NCI-H1417 (cell line): ENCODE data around the gene ITGA4.
"Not testable (repeated sequence)": the region's sequence is repeated elsewhere in the genome, so short reads cannot be mapped to it uniquely, and the experiment has no call there.

ENCODE experiments used
- DNase-seq, 3 experiments: peaks; one replicate each; lab custom pipeline; 2025; lab: John Stamatoyannopoulos, UW

The ITGA4 gene

DNA sequence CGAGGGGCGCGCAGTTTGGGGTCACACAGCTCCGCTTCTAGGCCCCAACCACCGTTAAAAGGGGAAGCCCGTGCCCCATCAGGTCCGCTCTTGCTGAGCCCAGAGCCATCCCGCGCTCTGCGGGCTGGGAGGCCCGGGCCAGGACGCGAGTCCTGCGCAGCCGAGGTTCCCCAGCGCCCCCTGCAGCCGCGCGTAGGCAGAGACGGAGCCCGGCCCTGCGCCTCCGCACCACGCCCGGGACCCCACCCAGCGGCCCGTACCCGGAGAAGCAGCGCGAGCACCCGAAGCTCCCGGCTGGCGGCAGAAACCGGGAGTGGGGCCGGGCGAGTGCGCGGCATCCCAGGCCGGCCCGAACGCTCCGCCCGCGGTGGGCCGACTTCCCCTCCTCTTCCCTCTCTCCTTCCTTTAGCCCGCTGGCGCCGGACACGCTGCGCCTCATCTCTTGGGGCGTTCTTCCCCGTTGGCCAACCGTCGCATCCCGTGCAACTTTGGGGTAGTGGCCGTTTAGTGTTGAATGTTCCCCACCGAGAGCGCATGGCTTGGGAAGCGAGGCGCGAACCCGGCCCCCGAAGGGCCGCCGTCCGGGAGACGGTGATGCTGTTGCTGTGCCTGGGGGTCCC lies at the start of gene ITGA4:
Gene ITGA4, plus strand, starts transcription at position 266 of the 620 bp plus-strand sequence. Its CDS starts 269 bp downstream, at position 535.
- no peak for DNase-seq

- no peak for DNase-seq
Measured at GRCh38 chr2:181408861-181409260, 48.3 kb upstream of the ITGA4 start.

DNA sequence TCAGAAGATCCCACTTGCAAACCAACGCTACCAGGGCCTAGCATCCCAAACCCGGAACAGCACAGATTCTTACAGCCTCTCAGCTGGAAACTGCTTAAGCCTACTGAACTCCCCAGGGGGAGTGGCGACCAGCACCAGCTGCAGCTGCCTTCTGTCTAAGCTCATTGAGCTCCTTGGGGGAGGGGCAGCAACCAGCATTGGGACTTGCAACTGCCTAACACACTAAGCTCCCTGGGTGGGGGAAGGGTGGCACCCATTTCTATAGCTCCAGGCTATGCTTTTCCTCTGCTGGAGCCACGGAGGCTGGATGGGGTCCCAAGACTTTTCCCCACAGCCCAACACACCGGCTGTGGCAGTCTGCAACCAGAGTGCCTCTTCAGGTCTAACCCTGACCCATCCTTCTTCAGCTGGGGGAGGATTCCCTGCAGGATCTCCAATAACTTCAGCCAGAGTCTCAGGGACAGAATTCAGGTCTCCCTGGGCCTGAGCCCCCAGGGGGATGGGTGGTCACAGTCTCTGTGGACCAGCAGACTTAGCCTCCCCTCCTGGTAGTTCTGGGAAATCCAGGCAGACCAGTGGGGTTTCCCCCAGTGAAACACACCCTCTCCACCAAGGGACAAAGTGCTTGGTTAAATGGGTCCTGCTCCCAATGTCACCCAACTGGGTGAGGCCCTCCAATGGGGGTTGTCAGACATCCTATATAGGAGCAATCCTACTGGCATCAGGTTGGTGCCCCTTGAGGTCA lies 45.9 kb upstream of the ITGA4 start:
- peak; percentile 63 to 93 (median 81) for DNase-seq

DNA sequence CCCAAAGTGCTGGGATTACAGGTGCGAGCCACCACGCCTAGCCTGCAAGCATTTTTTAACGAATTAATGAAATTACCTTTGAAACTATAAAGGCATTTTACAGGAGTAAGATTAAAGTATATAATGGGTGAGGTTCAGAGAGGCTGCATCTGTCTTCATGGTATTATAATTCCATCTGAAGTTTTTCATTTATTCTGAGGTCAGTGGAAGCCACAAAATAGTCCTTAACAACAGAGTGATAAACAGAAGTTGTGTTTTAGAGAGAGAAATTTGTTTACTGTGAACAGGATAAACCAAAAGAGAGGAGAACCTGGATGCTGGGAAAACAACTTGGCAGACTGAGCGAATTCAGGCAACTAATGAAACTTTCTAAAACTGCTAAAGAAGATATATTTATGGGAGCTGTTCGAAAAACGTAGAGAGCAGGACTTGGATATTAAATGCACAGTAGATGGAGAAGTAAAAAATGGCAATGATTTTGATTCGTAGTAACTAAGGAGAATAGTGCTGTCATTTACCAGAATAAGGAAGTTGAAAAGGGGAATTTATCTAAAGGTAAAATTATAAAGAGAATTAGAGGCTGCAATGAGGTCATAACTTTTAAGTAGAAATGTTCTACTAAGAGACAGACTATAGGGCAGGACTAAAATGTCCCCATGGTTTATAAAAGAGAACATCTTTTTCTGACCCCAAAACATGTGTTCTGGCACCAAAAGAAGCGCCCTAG lies 37.9 kb upstream of the ITGA4 start:
- no peak for DNase-seq

- DNase-seq, result no peak
Measured at GRCh38 chr2:181420259-181421130, 36.7 kb upstream of the ITGA4 start.

GRCh38 chr2:181421131-181421458 lies 36.1 kb upstream of the ITGA4 start:
- DNase-seq, result no peak

GRCh38 chr2:181421464-181421863 lies 35.7 kb upstream of the ITGA4 start:
- DNase-seq, result no peak

DNA sequence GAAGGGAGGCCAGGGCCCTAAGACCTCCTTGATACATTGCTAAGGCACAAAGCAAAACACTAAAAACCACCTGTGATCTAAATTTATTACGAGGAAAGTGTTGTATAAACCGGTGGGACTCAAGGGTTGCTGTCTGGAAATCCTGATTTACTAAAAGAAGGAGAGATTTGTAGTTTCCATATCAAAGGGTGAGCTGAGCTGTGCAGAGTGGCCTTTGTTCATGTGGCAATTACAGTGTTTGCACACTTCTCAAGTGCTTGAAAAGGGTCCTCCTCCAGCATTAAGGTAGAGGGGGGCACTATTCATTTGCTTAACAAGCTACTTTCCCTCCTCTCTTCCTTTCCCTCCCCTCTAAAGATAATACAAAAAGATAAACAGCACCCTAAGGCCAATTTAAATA lies 30.5 kb upstream of the ITGA4 start:
- peak; percentile 66 to 97 (median 83) for DNase-seq

- DNase-seq, result no peak
Measured at GRCh38 chr2:181430406-181431118, 26.6 kb upstream of the ITGA4 start.

- DNase-seq, result no peak
Measured at GRCh38 chr2:181431674-181432073, 25.5 kb upstream of the ITGA4 start.

DNA sequence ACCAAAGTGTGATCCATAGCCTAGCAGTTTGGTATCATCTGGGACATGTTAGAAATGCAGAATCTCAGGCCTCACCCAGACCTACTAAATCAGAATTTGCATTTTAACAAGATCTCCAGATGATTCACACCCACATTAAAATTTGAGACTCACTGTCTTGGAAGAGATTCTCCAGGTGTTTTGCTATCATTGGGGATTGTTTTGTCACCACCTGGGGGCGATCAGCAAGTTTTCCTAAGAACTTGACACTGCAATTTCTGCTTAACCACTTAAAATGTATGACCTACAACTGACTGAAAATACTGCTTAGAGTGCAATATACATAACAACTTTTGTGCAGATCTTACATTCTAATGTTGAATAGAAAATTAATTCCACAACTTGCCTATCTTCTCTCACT lies 18.9 kb upstream of the ITGA4 start:
- no peak for DNase-seq

GRCh38 chr2:181440344-181440743 lies 16.8 kb upstream of the ITGA4 start:
- DNase-seq, result no peak

- no peak for DNase-seq
Measured at GRCh38 chr2:181440919-181441318, 16.3 kb upstream of the ITGA4 start.

DNA sequence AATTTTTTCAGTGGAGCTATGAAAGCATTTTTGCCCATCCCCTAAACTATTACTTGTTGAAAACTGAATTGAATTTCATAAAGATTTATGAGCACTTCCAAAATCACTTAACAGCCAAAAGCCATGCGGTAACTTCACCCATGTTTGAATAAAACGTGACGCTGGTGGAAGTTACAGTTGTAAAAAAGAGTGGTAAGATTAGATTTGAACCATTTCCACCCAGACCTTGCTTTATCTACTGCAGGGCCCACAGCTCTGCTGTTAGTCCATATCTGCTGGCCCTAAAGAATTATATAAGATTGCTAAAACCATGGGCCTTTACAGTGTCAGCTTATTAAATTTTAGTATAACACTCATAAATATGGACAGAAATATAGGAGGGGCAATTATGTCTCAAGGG lies 15.5 kb upstream of the ITGA4 start:
- no peak for DNase-seq

GRCh38 chr2:181444654-181445053 lies 12.5 kb upstream of the ITGA4 start:
- DNase-seq, result no peak

DNA sequence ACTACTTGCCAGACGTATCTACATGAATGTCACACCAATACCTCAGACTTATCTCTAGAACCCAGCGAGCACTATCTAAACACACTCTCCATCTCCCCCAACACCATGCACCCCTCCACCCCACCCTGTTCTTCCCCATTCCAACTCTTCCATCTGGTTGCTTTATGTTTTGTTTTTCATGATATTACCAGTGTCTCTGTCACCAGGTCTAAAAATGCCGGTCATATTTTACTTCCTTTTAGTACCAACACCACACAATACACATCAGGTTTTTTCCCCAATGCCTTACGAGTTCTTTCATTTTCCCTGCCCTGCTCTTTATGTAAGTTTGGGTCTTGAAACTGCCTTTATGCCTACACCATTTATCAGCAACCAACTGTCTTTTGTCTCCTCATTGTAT lies 10.2 kb upstream of the ITGA4 start:
- DNase-seq, result no peak

- DNase-seq, result not testable (repeated sequence)
Measured at GRCh38 chr2:181449278-181449677, 7.9 kb upstream of the ITGA4 start.

DNA sequence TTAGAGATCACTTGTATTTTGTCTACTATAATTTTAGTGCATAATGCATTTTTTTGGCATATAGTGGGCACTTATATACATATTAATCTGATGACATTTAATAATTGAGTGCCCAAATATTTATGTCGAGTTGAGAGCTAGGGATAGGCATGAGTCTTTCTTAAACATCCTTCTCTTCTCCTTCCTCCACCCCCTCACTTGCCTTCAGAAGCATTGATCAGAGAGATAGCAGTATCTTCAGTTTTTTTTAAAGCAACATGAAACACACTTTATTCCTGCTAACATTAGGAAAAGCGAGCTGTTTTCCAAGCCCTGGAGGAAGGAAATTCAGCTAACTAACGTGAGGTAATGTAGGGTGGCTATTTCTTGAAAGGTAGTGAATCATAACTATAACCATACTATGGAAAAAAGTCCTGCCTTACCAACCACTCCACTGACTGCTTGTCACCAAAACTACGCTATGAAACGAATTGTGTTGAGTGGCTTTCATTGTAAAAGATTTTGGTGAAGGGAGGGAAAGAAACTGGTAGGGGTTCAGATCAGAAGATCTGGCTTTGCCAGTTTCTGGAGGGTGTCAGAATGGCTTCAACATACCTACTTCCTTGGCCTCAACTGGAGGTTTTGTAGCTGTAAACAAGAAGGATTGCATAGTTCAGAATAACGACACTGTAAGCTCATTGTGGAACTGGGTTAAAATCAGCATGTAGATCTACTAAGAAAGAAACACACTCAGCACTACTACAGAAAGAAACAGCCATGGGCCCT lies 2.3 kb upstream of the ITGA4 start:
- DNase-seq, result no peak

DNA sequence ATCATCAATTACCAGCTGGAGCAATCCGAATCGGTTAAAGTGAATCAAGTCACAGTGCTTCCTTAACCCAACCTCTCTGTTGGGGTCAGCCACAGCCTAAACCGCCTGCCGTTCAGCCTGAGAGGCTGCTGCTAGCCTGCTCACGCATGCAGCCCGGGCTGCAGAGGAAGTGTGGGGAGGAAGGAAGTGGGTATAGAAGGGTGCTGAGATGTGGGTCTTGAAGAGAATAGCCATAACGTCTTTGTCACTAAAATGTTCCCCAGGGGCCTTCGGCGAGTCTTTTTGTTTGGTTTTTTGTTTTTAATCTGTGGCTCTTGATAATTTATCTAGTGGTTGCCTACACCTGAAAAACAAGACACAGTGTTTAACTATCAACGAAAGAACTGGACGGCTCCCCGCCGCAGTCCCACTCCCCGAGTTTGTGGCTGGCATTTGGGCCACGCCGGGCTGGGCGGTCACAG lies 496 bp upstream of the ITGA4 start:
- no peak for DNase-seq

GRCh38 chr2:181457741-181458425 lies 697 bp downstream of the ITGA4 start:
- DNase-seq, result no peak
